Stimulated activated CD4-positive, alpha-beta T cell treated with anti-CD3 and anti-CD28 coated beads, Interleukin-2, amount 100 ng/mL, for 48 hours (primary cell): ENCODE data around the gene LRRC56.

ENCODE experiments used
- DNase-seq, 2 donors: peaks; one replicate each; pipeline ENCODE4 v3.0.0-alpha.2; 2020

Gene LRRC56

DNA sequence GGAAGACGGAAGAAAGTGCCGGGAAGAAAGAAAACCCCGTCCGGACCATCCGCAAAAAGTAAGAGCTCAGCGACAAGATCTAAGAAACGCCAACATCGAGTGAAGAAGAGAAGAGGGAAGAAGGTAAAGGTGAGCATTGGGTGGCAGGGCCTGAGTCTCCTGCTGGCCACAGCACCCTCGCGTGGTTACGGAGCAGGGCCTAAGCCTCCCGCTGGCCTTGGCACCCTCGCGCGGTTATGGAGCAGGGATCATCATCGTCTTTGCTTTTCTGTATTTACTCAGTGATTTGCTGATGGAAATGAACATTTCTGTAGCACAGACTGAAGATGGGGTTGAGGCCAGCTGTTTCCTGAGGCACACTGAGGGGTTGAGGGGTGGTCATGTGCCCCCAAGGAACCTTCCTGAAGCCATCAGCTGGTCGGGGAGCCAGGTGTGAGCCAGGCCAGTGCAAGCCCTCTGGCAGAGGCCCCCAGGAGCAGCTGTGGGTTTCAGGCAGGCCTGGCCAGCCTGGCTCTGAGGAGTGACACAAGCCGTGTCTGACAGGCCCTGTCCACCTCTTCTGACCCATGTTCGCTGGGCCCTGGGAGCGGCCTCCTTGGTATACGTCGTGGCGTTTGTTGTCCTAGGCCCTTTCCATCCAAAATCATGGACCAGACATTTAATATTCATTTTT is 64.4 kb downstream of the LRRC56 start:
- DNase-seq: no peak

DNA sequence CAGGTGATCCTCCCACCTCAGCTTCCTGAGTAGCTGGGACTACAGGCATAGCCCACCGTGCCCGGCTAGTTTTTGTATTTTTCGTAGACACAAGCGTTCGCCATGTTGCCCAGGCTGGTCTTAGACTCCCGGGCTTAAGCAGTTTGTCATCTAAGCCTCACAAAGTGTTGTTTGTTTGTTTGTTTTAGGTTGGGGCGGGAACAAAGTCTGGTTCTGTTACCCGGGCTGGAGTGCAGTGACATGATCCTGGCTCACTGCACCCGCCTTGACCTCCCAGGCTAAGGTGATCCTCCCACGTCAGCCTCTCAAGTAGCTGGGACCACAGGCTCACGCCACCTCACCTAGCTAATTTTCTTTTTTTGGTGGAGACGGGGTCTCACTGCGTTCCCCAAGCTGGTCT is 65.8 kb downstream of the LRRC56 start:
- no peak for DNase-seq
